Upper lobe of left lung (tissue), 6 donors: ENCODE results near the gene BNC2. TPM values are rescaled to one million over a fixed set of nuclear protein-coding genes. Genes with fewer than 3 reads are reported as not detected.

Experiments used
- ATAC-seq, 2 donors: fragments of 200-7000 bp; cut with Tn5 transposase; one replicate each; pipeline ENCODE4 v1.9.1; 2022; ENCODE audit warnings: mild to moderate bottlenecking in 2 of 2, moderate library complexity in 2 of 2; ENCODE audit not compliant: low FRiP score in 2 of 2
- DNase-seq, 2 donors: peaks; one replicate each; pipeline ENCODE4 v3.0.0-alpha.2; 2019 to 2020
- H3K27ac ChIP-seq, 4 donors: fragments of 200-600 bp; sonication (generic); one replicate each; pipeline ENCODE4 v1.5.1; 2016 to 2019
- H3K27me3 ChIP-seq, 4 donors: fragments of 200-600 bp; sonication (generic); one replicate each; pipeline ENCODE4 v1.5.1; 2017 to 2019
- H3K36me3 ChIP-seq, 4 donors: fragments of 200-600 bp; sonication (generic); one replicate each; pipeline ENCODE4 v1.5.1; 2016 to 2019
- H3K4me1 ChIP-seq, 4 donors: fragments of 200-600 bp; sonication (generic); one replicate each; pipeline ENCODE4 v1.5.1; 2018 to 2019
- H3K4me3 ChIP-seq, 4 donors: fragments of 200-600 bp; sonication (generic); one replicate each; pipeline ENCODE4 v1.5.1; 2017 to 2019; ENCODE audit warnings: mild to moderate bottlenecking in 2 of 4, moderate library complexity in 1 of 4
- H3K9me3 ChIP-seq, 4 donors: fragments of 200-600 bp; sonication (generic); one replicate each; pipeline ENCODE4 v1.5.1; 2018 to 2019
- CTCF ChIP-seq, 6 experiments: fragments of 450-650 bp in 4 of 6; fragments of 200-600 bp in 2 of 6; sonication (generic) in 2 of 6; IDR thresholded peaks; one replicate each; pipeline ENCODE4 v1.5.1; 2016 to 2019; ENCODE audit warnings: antibody characterized with exemption in 6 of 6
- EP300 ChIP-seq, 4 donors: sonication (generic); formaldehyde crosslinking; IDR thresholded peaks; one replicate each; pipeline ENCODE4 v1.5.1; 2017; ENCODE audit warnings: antibody characterized with exemption in 4 of 4, control low read depth in 2 of 4
- POLR2A ChIP-seq, 4 donors: fragments of 450-650 bp; IDR thresholded peaks; one replicate each; pipeline ENCODE4 v1.5.1; 2016 to 2017; ENCODE audit warnings: antibody characterized with exemption in 4 of 4, mild to moderate bottlenecking in 2 of 4
- POLR2AphosphoS5 ChIP-seq, 2 donors: sonication (generic); formaldehyde crosslinking; IDR thresholded peaks; one replicate each; pipeline ENCODE4 v1.5.1; 2017; ENCODE audit warnings: antibody characterized with exemption in 2 of 2
- WGBS, 2 donors: methylation state at CpG; one replicate each; pipeline ENCODE4 v1.1.5; 2017 to 2018; 5-methylcytosine and 5-hydroxymethylcytosine counted together
- total RNA-seq, 6 donors: library from RNA; depleted of rRNA in 4 of 6; stranded (reverse); fragments of >200 nt in 4 of 6; gene quantifications; one replicate each; pipeline versions ENCODE4 v1.1.0 to v1.2.1, GENCODE V29; 2016 to 2021
- donor health status: DM: no; HTN: no; CAD: no; lungs with moderate emphysema.
- donor health status: DM: no; HTN: yes; CAD: no; lungs with severe emphysema.

BNC2 gene
- total RNA-seq, 6 donors from 2014 or later, result 4.6 to 21.7 (median 10.7) TPM

GRCh38 chr9:16664211-16664610 is 206.3 kb downstream of the BNC2 start:
- no peak overlapping the region for H3K4me3 ChIP-seq
- H3K36me3 ChIP-seq, result no peaks in the 10 kb centered on the region
- TF ChIP-seq EP300 (IDR thresholded peaks at IDR 0.05) (no peak), CTCF (IDR thresholded peaks at IDR 0.05) (no peak), POLR2A (IDR thresholded peaks at IDR 0.05) (no peak), POLR2AphosphoS5 (IDR thresholded peaks at IDR 0.05) (no peak)
- H3K9me3 ChIP-seq, result no peaks in the 10 kb centered on the region
- ATAC-seq (no peak), DNase-seq (no peak)
- H3K27me3 ChIP-seq, result no peaks in the 10 kb centered on the region
- no peaks in the 10 kb centered on the region for H3K4me1 ChIP-seq
- 95 to 98% methylated on average over 2 of the region's 2 CpGs for WGBS, 2 donors
- H3K27ac ChIP-seq, result no peak overlapping the region

GRCh38 chr9:16661816-16662215 is 208.7 kb downstream of the BNC2 start:
- no peak for DNase-seq
- WGBS, 2 donors, result 81 to 88% methylated on average over 1 of the region's 1 CpG
- no peak for ATAC-seq
- Histone ChIP-seq H3K27ac (no peak overlapping the region), H3K4me1 (no peaks in the 10 kb centered on the region), H3K9me3 (no peaks in the 10 kb centered on the region), H3K4me3 (no peak overlapping the region), H3K27me3 (no peaks in the 10 kb centered on the region), H3K36me3 (no peaks in the 10 kb centered on the region)
- TF ChIP-seq POLR2AphosphoS5 (IDR thresholded peaks at IDR 0.05) (no peak), POLR2A (IDR thresholded peaks at IDR 0.05) (no peak), CTCF (IDR thresholded peaks at IDR 0.05) (no peak), EP300 (IDR thresholded peaks at IDR 0.05) (no peak)

- 83 to 91% methylated on average over 10 to 11 of the region's 11 CpGs for WGBS, 2 donors
- peak in 1 of 2 donors; percentile 20 for DNase-seq
- ATAC-seq, result no peak
- no peak for TF ChIP-seq POLR2AphosphoS5 (IDR thresholded peaks at IDR 0.05)
- TF ChIP-seq CTCF (IDR thresholded peaks at IDR 0.05), result no peak
- TF ChIP-seq EP300 (IDR thresholded peaks at IDR 0.05), result no peak
- no peak for TF ChIP-seq POLR2A (IDR thresholded peaks at IDR 0.05)
- Histone ChIP-seq H3K27ac (no peak overlapping the region), H3K36me3 (no peaks in the 10 kb centered on the region), H3K4me3 (no peak overlapping the region), H3K4me1 (no peaks in the 10 kb centered on the region), H3K27me3 (no peaks in the 10 kb centered on the region), H3K9me3 (no peaks in the 10 kb centered on the region)
Observed at GRCh38 chr9:16659096-16659495, 211.4 kb downstream of the BNC2 start.

GRCh38 chr9:16656432-16657169 is 213.9 kb downstream of the BNC2 start:
- DNase-seq, result no peak
- Histone ChIP-seq H3K9me3 (no peaks in the 10 kb centered on the region), H3K4me3 (no peak overlapping the region), H3K4me1 (no peaks in the 10 kb centered on the region), H3K27me3 (no peaks in the 10 kb centered on the region), H3K36me3 (no peaks in the 10 kb centered on the region), H3K27ac (no peak overlapping the region)
- ATAC-seq, result no peak
- WGBS, 2 donors, result 75% methylated on average over 2 of the region's 2 CpGs
- TF ChIP-seq POLR2A (IDR thresholded peaks at IDR 0.05) (no peak), POLR2AphosphoS5 (IDR thresholded peaks at IDR 0.05) (no peak), CTCF (IDR thresholded peaks at IDR 0.05) (no peak), EP300 (IDR thresholded peaks at IDR 0.05) (no peak)

- WGBS, 2 donors, result 80 to 87% methylated on average over 3 of the region's 3 CpGs
- no peak overlapping the region for H3K4me3 ChIP-seq
- TF ChIP-seq EP300 (IDR thresholded peaks at IDR 0.05) (no peak), CTCF (IDR thresholded peaks at IDR 0.05) (no peak), POLR2AphosphoS5 (IDR thresholded peaks at IDR 0.05) (no peak), POLR2A (IDR thresholded peaks at IDR 0.05) (no peak)
- ATAC-seq, result no peak
- DNase-seq, result no peak
- H3K27me3 ChIP-seq, result no peaks in the 10 kb centered on the region
- no peaks in the 10 kb centered on the region for H3K4me1 ChIP-seq
- no peak overlapping the region for H3K27ac ChIP-seq
- no peaks in the 10 kb centered on the region for H3K9me3 ChIP-seq
- no peaks in the 10 kb centered on the region for H3K36me3 ChIP-seq
Observed at GRCh38 chr9:16654596-16655126, 215.8 kb downstream of the BNC2 start.
